ENCODE data around the gene GMPPA. TPM values are rescaled to one million over a fixed set of nuclear protein-coding genes. Genes with fewer than 3 reads are reported as not detected.

The GMPPA gene
- polyA plus RNA-seq, 2 of the 4 experiments (the other 2 are of a cell fraction), result 36.2 to 46.2 TPM

DNA sequence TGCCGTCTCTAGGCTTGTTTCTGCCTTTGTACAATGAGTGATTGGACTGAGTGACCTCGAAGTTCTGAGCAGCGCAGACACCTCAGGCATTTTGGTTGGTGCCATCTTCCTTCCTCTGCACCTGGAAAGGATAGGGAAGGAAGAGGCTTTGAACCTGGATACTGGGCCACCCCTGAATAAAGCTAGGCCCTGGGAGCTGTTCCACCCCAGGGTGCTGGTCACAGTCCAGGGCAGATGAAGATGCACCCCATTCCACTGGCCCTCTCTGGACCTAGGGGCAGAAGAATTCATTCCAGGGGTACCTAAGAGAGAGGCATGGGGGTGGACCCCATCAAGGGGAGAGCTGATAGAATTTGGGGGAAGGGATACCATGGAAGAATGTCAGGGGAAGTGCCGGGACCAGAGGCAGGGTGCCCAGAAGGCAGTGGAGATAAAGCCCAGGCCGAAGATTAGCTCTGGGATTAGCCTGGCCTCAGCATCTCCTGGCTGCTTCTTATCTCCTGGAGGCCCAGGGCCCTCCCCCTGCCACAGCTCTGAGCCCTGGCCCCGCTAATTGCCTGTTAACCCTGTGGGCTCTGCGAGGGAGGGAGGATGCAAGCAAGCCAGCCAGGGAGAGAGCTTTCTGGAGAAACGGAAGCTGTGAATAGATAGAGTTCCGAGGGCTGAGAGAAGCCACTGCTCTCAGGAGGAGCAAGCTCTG is 27.0 kb downstream of the GMPPA start:
- POLR2A ChIA-PET, result no interaction called here
- TF ChIP-seq HDAC2 (IDR thresholded peaks at IDR 0.05), result no peak
- TF ChIP-seq NFE2L2 (conservative IDR thresholded peaks at IDR 0.05; ENCODE audit: low read length), result no peak
- no peak for TF ChIP-seq ZSCAN20 (CRISPR knock-in tag; IDR thresholded peaks at IDR 0.05)
- TF ChIP-seq ZC3H11A (IDR thresholded peaks at IDR 0.05), result no peak
- TF ChIP-seq, protein P1, sequence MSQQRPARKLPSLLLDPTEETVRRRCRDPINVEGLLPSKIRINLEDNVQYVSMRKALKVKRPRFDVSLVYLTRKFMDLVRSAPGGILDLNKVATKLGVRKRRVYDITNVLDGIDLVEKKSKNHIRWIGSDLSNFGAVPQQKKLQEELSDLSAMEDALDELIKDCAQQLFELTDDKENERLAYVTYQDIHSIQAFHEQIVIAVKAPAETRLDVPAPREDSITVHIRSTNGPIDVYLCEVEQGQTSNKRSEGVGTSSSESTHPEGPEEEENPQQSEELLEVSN (IDR thresholded peaks at IDR 0.05; ENCODE audit: borderline replicate concordance, low read depth), result no peak
- no peak for TF ChIP-seq HOXB13 (CRISPR knock-in tag; IDR thresholded peaks at IDR 0.05; ENCODE audit: low read depth)
- no peak for TF ChIP-seq PHF8 (IDR thresholded peaks at IDR 0.05; ENCODE audit: borderline replicate concordance, low read depth)
- no peak for TF ChIP-seq MAFK (IDR thresholded peaks at IDR 0.05; ENCODE audit: partially characterized antibody)
- TF ChIP-seq, protein P2, sequence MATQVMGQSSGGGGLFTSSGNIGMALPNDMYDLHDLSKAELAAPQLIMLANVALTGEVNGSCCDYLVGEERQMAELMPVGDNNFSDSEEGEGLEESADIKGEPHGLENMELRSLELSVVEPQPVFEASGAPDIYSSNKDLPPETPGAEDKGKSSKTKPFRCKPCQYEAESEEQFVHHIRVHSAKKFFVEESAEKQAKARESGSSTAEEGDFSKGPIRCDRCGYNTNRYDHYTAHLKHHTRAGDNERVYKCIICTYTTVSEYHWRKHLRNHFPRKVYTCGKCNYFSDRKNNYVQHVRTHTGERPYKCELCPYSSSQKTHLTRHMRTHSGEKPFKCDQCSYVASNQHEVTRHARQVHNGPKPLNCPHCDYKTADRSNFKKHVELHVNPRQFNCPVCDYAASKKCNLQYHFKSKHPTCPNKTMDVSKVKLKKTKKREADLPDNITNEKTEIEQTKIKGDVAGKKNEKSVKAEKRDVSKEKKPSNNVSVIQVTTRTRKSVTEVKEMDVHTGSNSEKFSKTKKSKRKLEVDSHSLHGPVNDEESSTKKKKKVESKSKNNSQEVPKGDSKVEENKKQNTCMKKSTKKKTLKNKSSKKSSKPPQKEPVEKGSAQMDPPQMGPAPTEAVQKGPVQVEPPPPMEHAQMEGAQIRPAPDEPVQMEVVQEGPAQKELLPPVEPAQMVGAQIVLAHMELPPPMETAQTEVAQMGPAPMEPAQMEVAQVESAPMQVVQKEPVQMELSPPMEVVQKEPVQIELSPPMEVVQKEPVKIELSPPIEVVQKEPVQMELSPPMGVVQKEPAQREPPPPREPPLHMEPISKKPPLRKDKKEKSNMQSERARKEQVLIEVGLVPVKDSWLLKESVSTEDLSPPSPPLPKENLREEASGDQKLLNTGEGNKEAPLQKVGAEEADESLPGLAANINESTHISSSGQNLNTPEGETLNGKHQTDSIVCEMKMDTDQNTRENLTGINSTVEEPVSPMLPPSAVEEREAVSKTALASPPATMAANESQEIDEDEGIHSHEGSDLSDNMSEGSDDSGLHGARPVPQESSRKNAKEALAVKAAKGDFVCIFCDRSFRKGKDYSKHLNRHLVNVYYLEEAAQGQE (IDR thresholded peaks at IDR 0.05), result no peak
- TF ChIP-seq JUN (IDR thresholded peaks at IDR 0.05), result no peak
- no peak for TF ChIP-seq HOXB5 (CRISPR knock-in tag; IDR thresholded peaks at IDR 0.05)
- no peak for TF ChIP-seq EP300 (IDR thresholded peaks at IDR 0.05)
- TF ChIP-seq, protein P3, sequence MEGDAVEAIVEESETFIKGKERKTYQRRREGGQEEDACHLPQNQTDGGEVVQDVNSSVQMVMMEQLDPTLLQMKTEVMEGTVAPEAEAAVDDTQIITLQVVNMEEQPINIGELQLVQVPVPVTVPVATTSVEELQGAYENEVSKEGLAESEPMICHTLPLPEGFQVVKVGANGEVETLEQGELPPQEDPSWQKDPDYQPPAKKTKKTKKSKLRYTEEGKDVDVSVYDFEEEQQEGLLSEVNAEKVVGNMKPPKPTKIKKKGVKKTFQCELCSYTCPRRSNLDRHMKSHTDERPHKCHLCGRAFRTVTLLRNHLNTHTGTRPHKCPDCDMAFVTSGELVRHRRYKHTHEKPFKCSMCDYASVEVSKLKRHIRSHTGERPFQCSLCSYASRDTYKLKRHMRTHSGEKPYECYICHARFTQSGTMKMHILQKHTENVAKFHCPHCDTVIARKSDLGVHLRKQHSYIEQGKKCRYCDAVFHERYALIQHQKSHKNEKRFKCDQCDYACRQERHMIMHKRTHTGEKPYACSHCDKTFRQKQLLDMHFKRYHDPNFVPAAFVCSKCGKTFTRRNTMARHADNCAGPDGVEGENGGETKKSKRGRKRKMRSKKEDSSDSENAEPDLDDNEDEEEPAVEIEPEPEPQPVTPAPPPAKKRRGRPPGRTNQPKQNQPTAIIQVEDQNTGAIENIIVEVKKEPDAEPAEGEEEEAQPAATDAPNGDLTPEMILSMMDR (IDR thresholded peaks at IDR 0.05), result no peak
- FAIRE-seq, result no peak

DNA sequence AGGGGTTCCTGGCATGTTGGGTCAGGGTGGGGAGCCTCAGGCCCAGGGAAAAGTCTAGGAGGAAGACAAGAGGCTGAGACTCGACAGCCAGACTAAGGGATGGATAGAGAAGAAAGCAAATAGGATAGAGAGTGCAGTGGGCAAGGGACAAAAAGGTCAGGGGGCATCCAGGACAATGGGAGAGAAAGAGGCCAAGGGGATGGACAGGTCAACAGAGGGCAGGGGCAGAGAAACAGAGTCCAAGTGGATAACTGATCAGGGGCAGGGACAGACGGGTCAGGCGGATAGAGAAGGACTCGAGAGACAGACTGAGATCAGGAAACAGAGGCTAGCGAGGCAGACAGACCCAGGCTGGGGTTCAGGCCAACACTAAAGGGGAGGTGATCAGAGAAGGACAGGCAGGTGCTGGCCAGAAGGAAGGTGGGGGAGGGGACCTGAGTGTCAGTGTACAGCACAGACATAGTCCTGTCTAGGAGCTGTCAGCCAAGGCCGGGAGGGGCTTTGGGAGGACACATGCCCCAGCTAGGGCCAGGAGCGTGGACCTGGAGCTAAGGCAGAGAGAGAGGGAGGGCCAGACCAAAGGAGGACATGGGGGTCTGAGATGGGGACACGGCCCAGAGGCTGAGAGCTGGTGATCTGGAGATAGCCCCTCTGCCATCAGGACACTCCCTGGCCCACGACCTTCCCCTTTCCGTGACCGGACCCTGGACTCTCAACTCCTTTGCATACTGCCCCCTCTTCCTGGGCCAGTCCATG is 27.8 kb downstream of the GMPPA start:
- H3K4me1 ChIP-seq, result peaks cover 13% of the 10 kb centered on the region

More for the DNA sequence above, 27.0 kb downstream of the GMPPA start:
- no peak for ATAC-seq
- CTCF ChIA-PET, result interaction anchor here (1.6 to 79.1 kb wide), 5 partner anchors 15 to 230 kb away, joined by 4 to 3291 read pairs (median 164); partner anchors contain the start of genes ASIC4, CHPF, GMPPA and SPEG
- H3K27ac ChIP-seq, result no peak overlapping the region
- DNase-seq (ENCODE audit: low read depth in 1 of 2, low spot score in 1 of 2), result no peak
- no peak overlapping the region for H3K4me3 ChIP-seq
- no peaks in the 10 kb centered on the region for H3K9me3 ChIP-seq
- no peak overlapping the region for H3K4me2 ChIP-seq
- peaks cover 21% of the 10 kb centered on the region for H3K4me1 ChIP-seq
- WGBS (ENCODE audit: missing lambda C conversion rate), result 59% methylated on average over 9 of the region's 9 CpGs

More for the DNA sequence above, 27.8 kb downstream of the GMPPA start:
- H3K27ac ChIP-seq, result no peak overlapping the region
- DNase-seq (ENCODE audit: low read depth in 1 of 2, low spot score in 1 of 2), result no peak
- TF ChIP-seq, protein P4, sequence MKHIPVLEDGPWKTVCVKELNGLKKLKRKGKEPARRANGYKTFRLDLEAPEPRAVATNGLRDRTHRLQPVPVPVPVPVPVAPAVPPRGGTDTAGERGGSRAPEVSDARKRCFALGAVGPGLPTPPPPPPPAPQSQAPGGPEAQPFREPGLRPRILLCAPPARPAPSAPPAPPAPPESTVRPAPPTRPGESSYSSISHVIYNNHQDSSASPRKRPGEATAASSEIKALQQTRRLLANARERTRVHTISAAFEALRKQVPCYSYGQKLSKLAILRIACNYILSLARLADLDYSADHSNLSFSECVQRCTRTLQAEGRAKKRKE (CRISPR knock-in tag; IDR thresholded peaks at IDR 0.05; ENCODE audit: low read depth), result no peak
- TF ChIP-seq RFX5 (IDR thresholded peaks at IDR 0.05) (no peak), HEYL (CRISPR knock-in tag; IDR thresholded peaks at IDR 0.05) (no peak), POLR2AphosphoS2 (conservative IDR thresholded peaks at IDR 0.05; ENCODE audit: low read length) (no peak), RARB (CRISPR knock-in tag; IDR thresholded peaks at IDR 0.05) (no peak), ZC3H11A (IDR thresholded peaks at IDR 0.05) (no peak), HOXB5 (CRISPR knock-in tag; IDR thresholded peaks at IDR 0.05) (no peak), CBX2 (IDR thresholded peaks at IDR 0.05; ENCODE audit: borderline replicate concordance, low read depth) (no peak), MAFK (IDR thresholded peaks at IDR 0.05; ENCODE audit: partially characterized antibody) (no peak)
- TF ChIP-seq, protein P5, sequence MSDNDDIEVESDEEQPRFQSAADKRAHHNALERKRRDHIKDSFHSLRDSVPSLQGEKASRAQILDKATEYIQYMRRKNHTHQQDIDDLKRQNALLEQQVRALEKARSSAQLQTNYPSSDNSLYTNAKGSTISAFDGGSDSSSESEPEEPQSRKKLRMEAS (IDR thresholded peaks at IDR 0.05), result no peak
- no peak overlapping the region for H3K4me2 ChIP-seq
- no peak for FAIRE-seq
- CTCF ChIA-PET, result interaction anchor here (1.4 to 79.1 kb wide), 5 partner anchors 8 to 497 kb away, joined by 4 to 3291 read pairs (median 164); partner anchors contain the start of genes ASIC4, CHPF, GMPPA and SPEG
- no peaks in the 10 kb centered on the region for H3K9me3 ChIP-seq
- no peak overlapping the region for H3K4me3 ChIP-seq
- no peak for ATAC-seq
- POLR2A ChIA-PET, result no interaction called here
- WGBS (ENCODE audit: missing lambda C conversion rate), result 59% methylated on average over 10 of the region's 11 CpGs

Data from A549 (cell line).